Left hindlimb (tissue), 1 donor: Measurements from ENCODE around the gene FAM163B.
A peak's percentile ranks its signal among the peaks of the same experiment; 100 is the strongest.

Source experiments
- DNase-seq: peaks from one replicate; pipeline ENCODE4 v3.0.0-alpha.2; 2018

The FAM163B gene

GRCh38 chr9:133580419-133580738 lies 28.8 kb downstream of the FAM163B start:
- DNase-seq, result no peak

GRCh38 chr9:133579601-133580418 lies 29.4 kb downstream of the FAM163B start:
- no peak for DNase-seq

GRCh38 chr9:133578524-133579441 lies 30.4 kb downstream of the FAM163B start:
- no peak for DNase-seq

GRCh38 chr9:133577737-133578112 lies 31.5 kb downstream of the FAM163B start:
- no peak for DNase-seq

- DNase-seq, result no peak
Observed at GRCh38 chr9:133576875-133577736, 32.1 kb downstream of the FAM163B start.

GRCh38 chr9:133576031-133576874 lies 32.9 kb downstream of the FAM163B start:
- no peak for DNase-seq

GRCh38 chr9:133575186-133576030 lies 33.8 kb downstream of the FAM163B start:
- no peak for DNase-seq

- no peak for DNase-seq
Observed at GRCh38 chr9:133574771-133575170, 34.4 kb downstream of the FAM163B start.

- no peak for DNase-seq
Observed at GRCh38 chr9:133573791-133574515, 35.2 kb downstream of the FAM163B start.

GRCh38 chr9:133572821-133573361 lies 36.3 kb downstream of the FAM163B start:
- DNase-seq, result peak; percentile 70

GRCh38 chr9:133571896-133572595 lies 37.1 kb downstream of the FAM163B start:
- DNase-seq, result no peak

- no peak for DNase-seq
Observed at GRCh38 chr9:133571391-133571890, 37.7 kb downstream of the FAM163B start.

GRCh38 chr9:133570691-133571080 lies 38.5 kb downstream of the FAM163B start:
- no peak for DNase-seq

GRCh38 chr9:133569891-133570690 lies 39.1 kb downstream of the FAM163B start:
- DNase-seq, result no peak

- no peak for DNase-seq
Observed at GRCh38 chr9:133569121-133569785, 39.9 kb downstream of the FAM163B start.

GRCh38 chr9:133568186-133568585 lies 41.0 kb downstream of the FAM163B start:
- DNase-seq, result no peak

- DNase-seq, result no peak
Observed at GRCh38 chr9:133566817-133567216, 42.4 kb downstream of the FAM163B start.

- DNase-seq, result no peak
Observed at GRCh38 chr9:133566382-133566781, 42.8 kb downstream of the FAM163B start.
